ENCODE results near the gene A4GALT. TPM values are rescaled to one million over a fixed set of nuclear protein-coding genes. Genes with fewer than 3 reads are reported as not detected.

A4GALT gene
- polyA plus RNA-seq, 1 donor, result 37.0 TPM

DNA sequence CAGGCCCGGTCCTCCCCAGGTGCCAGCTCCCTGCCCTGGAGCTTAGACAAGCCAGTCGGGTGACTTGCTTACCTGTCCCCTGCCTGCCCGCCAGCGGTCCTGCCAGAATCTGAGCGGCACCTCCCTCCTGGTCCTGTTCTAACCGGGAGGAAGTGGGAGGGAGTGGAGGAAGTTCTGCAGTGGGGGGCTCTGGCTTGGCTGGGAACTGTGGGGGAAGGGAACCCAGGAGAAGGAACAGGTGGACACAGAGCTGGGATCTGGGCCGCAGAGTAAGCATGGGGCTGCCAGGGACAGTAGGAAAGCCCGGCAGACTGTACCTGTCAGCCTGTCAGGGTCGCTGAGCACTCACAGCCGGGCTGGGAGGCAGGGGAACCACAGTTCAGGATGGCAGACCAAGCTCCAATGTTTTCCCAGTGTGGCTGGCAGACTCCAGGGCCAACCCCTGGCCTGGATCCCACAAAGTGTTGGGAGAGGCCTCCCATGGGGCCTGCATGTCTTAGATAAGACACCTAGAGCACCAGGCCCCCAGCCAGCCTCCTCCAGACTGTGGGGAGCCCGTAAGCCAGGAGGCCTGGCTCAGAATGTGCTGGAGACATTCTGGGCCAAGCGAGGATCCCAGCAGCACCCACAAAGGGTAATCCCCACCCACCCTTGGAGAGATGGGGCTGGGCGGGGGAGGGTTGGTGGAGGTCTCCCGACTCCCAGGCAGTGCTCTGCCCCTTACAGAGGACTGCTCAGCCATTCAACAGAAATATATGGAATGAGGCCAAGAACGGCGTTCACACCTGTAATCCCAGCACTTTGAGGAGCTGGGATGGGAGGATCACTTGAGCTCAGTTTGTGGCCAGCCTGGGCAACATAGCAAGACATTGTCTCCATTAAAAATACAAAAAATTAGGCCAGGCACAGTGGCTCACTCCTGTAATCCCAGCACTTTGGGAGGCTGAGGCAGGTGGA, 73.8 kb downstream of the A4GALT start:
- no peak for DNase-seq

DNA sequence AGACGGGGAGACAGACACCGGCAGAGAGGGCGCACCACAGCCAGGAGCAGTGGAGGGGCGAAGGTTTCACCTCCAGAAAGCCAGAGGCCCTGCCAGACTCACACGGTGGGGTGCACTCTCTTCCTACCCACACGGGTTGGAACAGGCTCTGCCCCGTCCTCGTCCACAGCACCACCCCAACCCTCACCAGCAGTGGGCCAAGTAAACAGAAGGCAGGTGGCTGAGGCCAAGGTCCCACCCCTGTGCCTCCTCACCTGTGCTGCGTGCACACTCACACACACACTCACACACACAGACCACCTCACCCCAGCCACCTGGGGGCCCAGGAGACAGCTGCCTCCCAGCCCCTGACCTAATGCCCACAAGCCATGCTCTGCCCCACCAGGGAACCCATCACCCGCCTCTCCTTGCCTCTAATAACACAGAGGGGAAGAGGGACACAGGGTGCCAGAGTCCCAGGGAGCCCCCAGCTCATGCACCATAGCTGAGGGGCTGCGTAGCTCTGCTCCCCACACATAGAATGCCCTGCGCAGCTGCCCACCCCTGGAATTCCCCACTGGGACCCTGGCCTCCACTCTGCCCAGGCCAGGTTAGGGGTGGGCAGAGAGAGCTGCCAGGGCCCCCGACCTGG, 74.6 kb downstream of the A4GALT start:
- DNase-seq, result no peak

DNA sequence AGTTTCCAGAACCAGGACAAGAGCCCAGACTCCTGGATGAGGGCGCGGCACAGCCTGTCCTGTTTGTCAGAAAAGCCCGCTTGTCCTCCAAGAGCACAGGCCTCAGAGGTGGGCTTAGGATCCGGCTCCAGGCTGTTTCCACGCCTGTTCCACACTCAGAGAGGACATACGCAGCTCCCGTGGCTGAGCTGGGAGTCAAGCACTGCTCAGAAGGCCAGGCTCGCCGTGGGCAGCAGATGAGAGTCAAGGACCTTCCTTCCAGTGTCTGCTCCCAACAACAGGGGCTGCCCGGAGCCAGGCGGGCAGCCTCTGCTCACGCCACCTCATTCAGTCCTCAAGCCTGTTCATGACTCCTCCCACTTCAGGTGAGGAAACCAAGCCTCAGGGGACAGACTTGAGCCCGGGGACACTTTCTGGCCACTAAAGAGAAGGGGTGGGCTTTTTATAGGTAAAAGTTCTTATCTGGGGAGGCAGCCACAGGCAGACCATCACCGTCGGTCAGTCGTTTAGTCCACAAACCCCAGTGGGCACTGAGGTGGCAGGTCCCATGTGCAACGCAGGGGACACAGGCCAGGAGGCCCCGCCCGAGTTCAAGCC, 75.2 kb downstream of the A4GALT start:
- DNase-seq, result peak; percentile 55

DNA sequence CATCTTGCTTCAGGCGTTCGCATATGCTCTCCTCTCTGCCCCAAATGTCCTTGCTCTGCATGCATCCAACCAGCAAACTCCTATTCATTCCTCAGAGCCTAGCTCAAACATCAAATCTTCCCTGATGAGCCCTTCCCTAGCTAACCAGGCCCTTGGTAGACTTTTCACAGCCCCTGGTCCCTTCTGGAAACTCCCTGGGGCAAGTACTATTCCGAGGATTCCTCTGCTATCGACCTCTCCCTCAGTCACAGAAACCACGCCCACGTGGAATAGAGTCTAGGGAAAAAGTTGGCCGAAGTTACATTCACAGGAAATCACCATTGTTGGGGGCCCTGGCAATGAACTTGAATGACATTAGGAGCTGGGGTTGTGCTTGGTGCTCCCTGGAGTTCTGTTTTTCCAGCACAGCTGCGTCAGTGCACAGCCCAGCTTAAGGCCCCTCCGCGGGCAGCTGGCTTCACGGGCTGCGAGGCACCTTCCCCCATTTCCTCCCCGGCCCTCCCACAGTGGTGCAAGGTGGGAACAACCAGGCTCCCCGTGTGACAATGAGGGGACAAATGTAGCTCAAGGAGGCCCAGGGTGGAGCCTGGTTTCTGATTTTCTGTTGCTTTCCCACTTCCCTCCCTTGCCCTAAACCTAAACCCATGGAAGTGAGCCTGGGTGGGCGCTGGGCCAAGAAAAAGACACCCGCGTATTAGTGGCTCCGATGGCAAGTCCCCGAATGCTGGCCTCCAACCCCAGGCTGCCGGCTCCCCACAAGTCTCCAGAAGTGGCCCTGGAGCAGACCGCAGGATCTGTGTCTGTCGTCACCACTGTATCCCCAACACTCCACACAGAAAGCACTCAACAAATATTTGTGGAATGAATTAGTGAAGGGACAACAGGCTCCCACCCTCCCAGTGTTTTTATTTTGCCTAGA, 76.0 kb downstream of the A4GALT start:
- DNase-seq, result no peak

DNA sequence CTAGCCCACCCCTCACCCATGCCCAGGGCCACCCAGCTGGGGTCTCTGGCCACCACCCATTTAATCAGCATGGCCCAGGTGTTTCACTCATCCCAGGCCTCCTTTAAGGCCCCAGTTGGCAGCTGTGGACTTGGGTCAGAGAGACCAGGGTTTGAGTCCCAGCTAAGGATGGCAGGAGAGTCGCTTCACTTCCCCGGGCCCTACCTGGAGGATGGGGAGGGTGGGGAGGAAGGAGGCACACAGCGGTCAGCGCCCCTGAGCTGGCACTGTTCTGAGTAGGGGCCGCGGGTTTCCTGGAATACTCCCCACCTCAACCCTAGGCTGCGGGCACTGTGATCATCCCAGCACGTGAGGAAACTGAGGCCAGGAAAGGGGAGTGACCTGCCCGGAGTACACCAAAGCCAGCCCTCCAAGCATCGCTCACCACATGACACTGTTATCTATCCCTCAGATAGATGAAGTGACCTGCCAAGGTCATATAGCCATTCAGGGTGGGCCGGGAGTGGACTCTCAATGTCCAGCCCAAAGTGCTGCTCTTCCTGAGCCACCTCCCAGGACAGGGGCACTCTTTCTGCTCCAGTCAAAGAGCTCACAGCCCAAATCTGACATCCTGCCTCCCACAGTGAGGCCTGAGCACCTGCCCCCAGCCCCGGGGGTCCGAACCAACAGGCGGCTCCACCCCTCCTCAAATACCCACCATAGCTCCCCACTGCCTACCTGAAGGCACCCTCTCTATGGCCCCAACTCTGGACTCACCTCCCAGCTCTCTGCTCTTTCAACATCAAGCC, 76.8 kb downstream of the A4GALT start:
- no peak for DNase-seq

DNA sequence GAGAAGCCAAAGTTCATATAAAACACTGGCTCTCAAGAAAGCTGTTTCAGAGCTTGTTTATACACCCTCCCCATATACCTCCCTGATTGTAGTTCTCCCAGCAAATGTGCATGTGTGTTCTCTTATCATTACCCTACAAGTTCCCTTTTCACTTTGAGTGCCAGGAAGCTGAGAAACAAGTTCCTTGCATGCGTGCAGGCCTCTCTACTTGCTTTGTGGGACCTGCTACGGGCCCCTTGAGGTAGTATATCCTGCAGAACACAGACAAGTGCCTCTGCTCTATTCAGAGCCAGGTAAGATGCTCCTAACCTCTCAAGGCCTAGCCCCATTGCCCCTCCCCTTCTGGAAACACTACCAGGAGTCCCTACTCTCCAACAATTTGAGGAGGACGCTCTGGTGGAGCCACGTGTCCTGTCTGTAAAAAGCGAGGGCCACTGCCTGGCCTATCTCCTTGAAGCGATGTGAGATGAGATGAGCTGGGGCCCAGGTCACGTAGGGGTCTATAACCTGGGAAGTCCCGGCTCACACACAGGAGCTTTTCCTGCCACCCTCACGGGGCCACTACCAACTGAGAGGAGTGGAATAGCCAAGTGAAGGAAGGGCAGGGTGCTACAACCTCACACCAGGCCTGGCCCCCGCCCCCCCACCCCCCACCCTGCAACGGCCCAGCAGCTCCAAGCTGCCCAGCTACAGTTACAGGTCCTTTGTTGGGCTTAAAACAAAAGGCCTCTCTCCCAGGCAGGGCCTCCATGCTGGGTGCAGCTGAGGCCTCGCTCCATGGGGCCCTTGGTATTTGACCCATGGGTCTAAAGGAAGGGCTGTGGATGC, 77.7 kb downstream of the A4GALT start:
- DNase-seq, result no peak

Other genes starting within 250 kb of the A4GALT start
- gene RRP7A, start 201.1 kb downstream of the A4GALT start, polyA plus RNA-seq (ENCODE audit: insufficient read length), result 30.7 TPM
- gene SERHL2, start 166.9 kb downstream of the A4GALT start, polyA plus RNA-seq (ENCODE audit: insufficient read length), result 4.9 TPM
- gene POLDIP3, start 106.0 kb downstream of the A4GALT start, polyA plus RNA-seq (ENCODE audit: insufficient read length), result 53.9 TPM
- gene ATP5MGL, start 80.3 kb downstream of the A4GALT start, polyA plus RNA-seq (ENCODE audit: insufficient read length), result not detected
- gene CYB5R3, start 71.5 kb downstream of the A4GALT start, polyA plus RNA-seq (ENCODE audit: insufficient read length), result 189 TPM
- 34.3 TPM for gene ARFGAP3, start 136.4 kb upstream of the A4GALT start, polyA plus RNA-seq (ENCODE audit: insufficient read length)

Data from hindlimb muscle (tissue), 1 donor.